Measurements from ENCODE around the gene COG5. TPM values are rescaled to one million over a fixed set of nuclear protein-coding genes. Genes with fewer than 3 reads are reported as not detected.
A peak's percentile ranks its signal among the peaks of the same experiment; 100 is the strongest.

The COG5 gene
- total and polyA plus RNA-seq, 9 of the 15 experiments (the other 6 are each of a cell fraction or from before 2014, with no cell fraction given) = 15.3 to 75.1 (median 56.4) TPM

- TF ChIP-seq ZNF639 (CRISPR knock-in tag; conservative IDR thresholded peaks at IDR 0.05 in 1 of 2, IDR thresholded peaks at IDR 0.05 in 1 of 2) (no peak), MCM3 (IDR thresholded peaks at IDR 0.05) (no peak), SNRNP70 (optimal IDR thresholded peaks at IDR 0.05; ENCODE audit: low read depth, low read length) (no peak), ESRRA (IDR thresholded peaks at IDR 0.05; ENCODE audit: borderline replicate concordance, low read depth) (no peak), CBFA2T2 (conservative IDR thresholded peaks at IDR 0.05) (0 out of 2 replicates have a peak, but pooled peaks have one; percentile 3), DNMT1 (IDR thresholded peaks at IDR 0.05) (no peak), TSHZ1 (CRISPR knock-in tag; IDR thresholded peaks at IDR 0.05) (no peak), GTF3C2 (IDR thresholded peaks at IDR 0.05; ENCODE audit: borderline replicate concordance, extremely low read depth, insufficient read length) (no peak), ZHX1 (conservative IDR thresholded peaks at IDR 0.05; ENCODE audit: low read length) (no peak), CBX3 (IDR thresholded peaks at IDR 0.05; ENCODE audit: borderline replicate concordance in 1 of 2, low read length in 2 of 2) (no peak), CCAR2 (IDR thresholded peaks at IDR 0.05; ENCODE audit: low read depth, low read length) (no peak), DPF2 (IDR thresholded peaks at IDR 0.05) (0 out of 2 replicates have a peak, but pooled peaks have one; percentile 13), RCOR1 (IDR thresholded peaks at IDR 0.05; ENCODE audit: borderline replicate concordance in 1 of 2, low read depth in 2 of 2, low read length in 2 of 2) (no peak), MBD2 (IDR thresholded peaks at IDR 0.05; ENCODE audit: borderline replicate concordance, low read depth) (no peak), NCOA2 (IDR thresholded peaks at IDR 0.05; ENCODE audit: partially characterized antibody in 2 of 2) (no peak), ZFP36 (IDR thresholded peaks at IDR 0.05; ENCODE audit: low read depth, low read length, partially characterized antibody) (no peak)
These were observed 1.0 kb upstream of the COG5 start (continued) for GRCh38 chr7:107564553-107565298.
